Stimulated activated CD4-positive, alpha-beta T cell treated with anti-CD3 and anti-CD28 coated beads, TNF-alpha, amount 100 ng/mL, for 4 hours (primary cell): ENCODE data around the gene SLAMF7.
A peak's percentile ranks its signal among the peaks of the same experiment; 100 is the strongest.
"Not testable (repeated sequence)": the region's sequence is repeated elsewhere in the genome, so short reads cannot be mapped to it uniquely, and the experiment has no call there.

Experiments used
- DNase-seq, 3 experiments: peaks; one replicate each; pipeline ENCODE4 v3.0.0-alpha.2; 2020; ENCODE audit warnings: low read depth in 3 of 3

Gene SLAMF7

GRCh38 chr1:160774886-160775719, 36.1 kb downstream of the SLAMF7 start:
- DNase-seq, result no peak

GRCh38 chr1:160776178-160776577, 37.1 kb downstream of the SLAMF7 start:
- DNase-seq, result no peak

- DNase-seq, result no peak
These were observed 38.5 kb downstream of the SLAMF7 start for GRCh38 chr1:160777486-160778089.

- no peak for DNase-seq
These were observed 39.9 kb downstream of the SLAMF7 start for GRCh38 chr1:160778976-160779375.

- no peak for DNase-seq
These were observed 40.8 kb downstream of the SLAMF7 start for GRCh38 chr1:160779626-160780397.

GRCh38 chr1:160780398-160780755, 41.3 kb downstream of the SLAMF7 start:
- no peak for DNase-seq

- no peak for DNase-seq
These were observed 42.2 kb downstream of the SLAMF7 start for GRCh38 chr1:160781186-160781766.

- no peak for DNase-seq
These were observed 43.1 kb downstream of the SLAMF7 start for GRCh38 chr1:160781914-160782689.

- DNase-seq, result not testable (repeated sequence)
These were observed 44.1 kb downstream of the SLAMF7 start for GRCh38 chr1:160782988-160783765.

GRCh38 chr1:160789051-160789701, 50.1 kb downstream of the SLAMF7 start:
- DNase-seq, result no peak

GRCh38 chr1:160789702-160790611, 50.9 kb downstream of the SLAMF7 start:
- no peak for DNase-seq

GRCh38 chr1:160794376-160794775, 55.3 kb downstream of the SLAMF7 start:
- no peak for DNase-seq

GRCh38 chr1:160795951-160796383, 56.9 kb downstream of the SLAMF7 start, which contains the start of gene LY9:
TSS of gene LY9 (plus strand) at chr1:160796174. CDS start at chr1:160796188, 14 bp downstream.
- peak in 2 of 3 experiments; percentile 64 to 67 for DNase-seq

GRCh38 chr1:160797271-160797709, 58.2 kb downstream of the SLAMF7 start:
- no peak for DNase-seq

GRCh38 chr1:160797861-160798273, 58.8 kb downstream of the SLAMF7 start:
- peak in 1 of 3 experiments; percentile 23 for DNase-seq

- DNase-seq, result no peak
These were observed 59.4 kb downstream of the SLAMF7 start for GRCh38 chr1:160798439-160798838.

- no peak for DNase-seq
These were observed 60.6 kb downstream of the SLAMF7 start for GRCh38 chr1:160799641-160800040.

GRCh38 chr1:160800142-160800541, 61.1 kb downstream of the SLAMF7 start:
- DNase-seq, result no peak
